ENCODE measurements around the gene TACSTD2.
A peak's percentile ranks its signal among the peaks of the same experiment; 100 is the strongest.
"Not testable (repeated sequence)": the region's sequence is repeated elsewhere in the genome, so short reads cannot be mapped to it uniquely, and the experiment has no call there.

TACSTD2 gene

GRCh38 chr1:58555393-58555792 lies 21.7 kb downstream of the TACSTD2 start:
- no peaks in the 10 kb centered on the region for H3K9me3 Mint-ChIP-seq
- ATAC-seq (no peak), DNase-seq (ENCODE audit: low spot score in 2 of 2) (no peak)
- H3K4me3 Mint-ChIP-seq: no peak overlapping the region
- H3K27ac Mint-ChIP-seq: no peak overlapping the region
- no peaks in the 10 kb centered on the region for H3K4me1 Mint-ChIP-seq
- H3K36me3 Mint-ChIP-seq: no peaks in the 10 kb centered on the region

GRCh38 chr1:58551186-58552140 lies 25.6 kb downstream of the TACSTD2 start:
- ATAC-seq: no peak
- Mint-ChIP-seq H3K36me3 (peaks cover 6% of the 10 kb centered on the region), H3K4me3 (no peak overlapping the region)

GRCh38 chr1:58549291-58549690 lies 27.8 kb downstream of the TACSTD2 start:
- H3K9me3 Mint-ChIP-seq; H3K27ac Mint-ChIP-seq; ATAC-seq; DNase-seq (ENCODE audit: low spot score in 2 of 2); H3K36me3 Mint-ChIP-seq; H3K4me3 Mint-ChIP-seq: not testable (repeated sequence)
- H3K4me1 Mint-ChIP-seq: peaks cover 15% of the 10 kb centered on the region

More at GRCh38 chr1:58551186-58552140, 25.6 kb downstream of the TACSTD2 start:
- no peaks in the 10 kb centered on the region for H3K9me3 Mint-ChIP-seq
- H3K4me1 Mint-ChIP-seq: peaks cover 4% of the 10 kb centered on the region
- DNase-seq (ENCODE audit: low spot score in 2 of 2): no peak
- no peak overlapping the region for H3K27ac Mint-ChIP-seq

GRCh38 chr1:58548371-58548770 lies 28.7 kb downstream of the TACSTD2 start:
- Mint-ChIP-seq H3K9me3 (no peaks in the 10 kb centered on the region), H3K4me3 (no peak overlapping the region), H3K27ac (no peak overlapping the region), H3K4me1 (peaks cover 18% of the 10 kb centered on the region), H3K36me3 (peaks cover 9% of the 10 kb centered on the region)
- DNase-seq (ENCODE audit: low spot score in 2 of 2): no peak
- no peak for ATAC-seq

GRCh38 chr1:58546520-58547308 lies 30.3 kb downstream of the TACSTD2 start, which contains the start of gene OMA1:
Gene OMA1, minus strand, starts transcription at chr1:58546726. Its CDS starts 7,432 bp downstream, at chr1:58539294.
- H3K27ac Mint-ChIP-seq: peak within 1 kb of the TSS; percentile 99
- no peaks in the 10 kb centered on the region for H3K9me3 Mint-ChIP-seq
- H3K36me3 Mint-ChIP-seq: peaks cover 9% of the 10 kb centered on the region
- peaks cover 23% of the 10 kb centered on the region for H3K4me1 Mint-ChIP-seq
- peak; percentile 98 to 99 for DNase-seq (ENCODE audit: low spot score in 2 of 2)
- H3K4me3 Mint-ChIP-seq: peak within 1 kb of the TSS; percentile 82
- peak; percentile 94 for ATAC-seq

GRCh38 chr1:58545591-58546519 lies 31.2 kb downstream of the TACSTD2 start:
- peak; percentile 89 for ATAC-seq
- Mint-ChIP-seq H3K9me3 (no peaks in the 10 kb centered on the region), H3K36me3 (peaks cover 9% of the 10 kb centered on the region), H3K4me3 (peak overlapping the region; percentile 82), H3K4me1 (peaks cover 23% of the 10 kb centered on the region), H3K27ac (peak overlapping the region; percentile 99)
- peak; percentile 69 to 88 for DNase-seq (ENCODE audit: low spot score in 2 of 2)

GRCh38 chr1:58543260-58543659 lies 33.8 kb downstream of the TACSTD2 start:
- Mint-ChIP-seq H3K27ac (peak overlapping the region; percentile 7), H3K4me1 (peaks cover 29% of the 10 kb centered on the region), H3K36me3 (peaks cover 13% of the 10 kb centered on the region), H3K9me3 (no peaks in the 10 kb centered on the region), H3K4me3 (no peak overlapping the region)
- no peak for DNase-seq (ENCODE audit: low spot score in 2 of 2)
- ATAC-seq: no peak

- ATAC-seq (no peak), DNase-seq (ENCODE audit: low spot score in 2 of 2) (no peak)
- H3K27ac Mint-ChIP-seq: no peak overlapping the region
- H3K4me3 Mint-ChIP-seq: no peak overlapping the region
- peaks cover 7% of the 10 kb centered on the region for H3K36me3 Mint-ChIP-seq
- peaks cover 14% of the 10 kb centered on the region for H3K4me1 Mint-ChIP-seq
- no peaks in the 10 kb centered on the region for H3K9me3 Mint-ChIP-seq
Observed at GRCh38 chr1:58539553-58539952, 37.5 kb downstream of the TACSTD2 start.

- ATAC-seq: no peak
- no peak overlapping the region for H3K27ac Mint-ChIP-seq
- DNase-seq (ENCODE audit: low spot score in 2 of 2): no peak
- H3K9me3 Mint-ChIP-seq: no peaks in the 10 kb centered on the region
- H3K4me1 Mint-ChIP-seq: peaks cover 14% of the 10 kb centered on the region
- H3K4me3 Mint-ChIP-seq: no peak overlapping the region
- peaks cover 7% of the 10 kb centered on the region for H3K36me3 Mint-ChIP-seq
Observed at GRCh38 chr1:58538821-58539220, 38.2 kb downstream of the TACSTD2 start.

GRCh38 chr1:58531842-58532241 lies 45.2 kb downstream of the TACSTD2 start:
- DNase-seq (ENCODE audit: low spot score in 2 of 2); ATAC-seq; H3K4me1 Mint-ChIP-seq; H3K27ac Mint-ChIP-seq; H3K9me3 Mint-ChIP-seq; H3K4me3 Mint-ChIP-seq; H3K36me3 Mint-ChIP-seq: not testable (repeated sequence)

- no peak overlapping the region for H3K27ac Mint-ChIP-seq
- no peak overlapping the region for H3K4me3 Mint-ChIP-seq
- H3K9me3 Mint-ChIP-seq: no peaks in the 10 kb centered on the region
- ATAC-seq: peak; percentile 69
- peaks cover 7% of the 10 kb centered on the region for H3K4me1 Mint-ChIP-seq
- peaks cover 15% of the 10 kb centered on the region for H3K36me3 Mint-ChIP-seq
- no peak for DNase-seq (ENCODE audit: low spot score in 2 of 2)
Observed at GRCh38 chr1:58529284-58529683, 47.8 kb downstream of the TACSTD2 start.

GRCh38 chr1:58528518-58528917 lies 48.5 kb downstream of the TACSTD2 start:
- no peak overlapping the region for H3K27ac Mint-ChIP-seq
- no peaks in the 10 kb centered on the region for H3K9me3 Mint-ChIP-seq
- H3K36me3 Mint-ChIP-seq: peaks cover 15% of the 10 kb centered on the region
- no peak for DNase-seq (ENCODE audit: low spot score in 2 of 2)
- no peak for ATAC-seq
- no peak overlapping the region for H3K4me3 Mint-ChIP-seq
- peaks cover 10% of the 10 kb centered on the region for H3K4me1 Mint-ChIP-seq
